IMR-90 (cell line): Measurements from ENCODE around the gene HHATL. TPM values are rescaled to one million over a fixed set of nuclear protein-coding genes. Genes with fewer than 3 reads are reported as not detected.
A peak's percentile ranks its signal among the peaks of the same experiment; 100 is the strongest.

Experiments used
- ATAC-seq: fragments of 200-7000 bp; cut with Tn5 transposase; 2 replicates; pipeline ENCODE4 v1.9.1; 2020; ENCODE audit warnings: low read depth, mild to moderate bottlenecking, moderate library complexity
- BruUV-seq: library from RNA; stranded (reverse); fragments of 400-500 nt; replicated peaks from 2 replicates; lab custom pipeline; 2021; lab: Mats Ljungman, UMichigan
- CTCF ChIA-PET: fragments of 300-600 bp; formaldehyde crosslinking; extraction: SDS; loops from one replicate; lab custom pipeline; 2021; ENCODE audit warnings: antibody characterized with exemption; lab: Yijun Ruan, JAX
- POLR2A ChIA-PET: fragments of 300-600 bp; sonication (Branson Sonifier 250); formaldehyde crosslinking; loops from one replicate; lab custom pipeline; 2022; ENCODE audit warnings: antibody characterized with exemption; ENCODE audit not compliant: unreplicated experiment; lab: Charles Lee
- DNase-seq: peaks from one replicate; pipeline ENCODE4 v3.0.0; 2013
- H2AFZ ChIP-seq: replicated peaks from 2 replicates; pipeline ENCODE3; 2013; ENCODE audit warnings: low read length, mild to moderate bottlenecking; ENCODE audit not compliant: poor library complexity
- H2AK5ac ChIP-seq: 2 replicates; pipeline ENCODE4 v1.6.1; 2013; ENCODE audit warnings: low read depth, low read length, inconsistent platforms
- H2AK9ac ChIP-seq: replicated peaks from 2 replicates; pipeline ENCODE3; 2013; ENCODE audit warnings: mild to moderate bottlenecking, low read depth, low read length, moderate library complexity; ENCODE audit not compliant: poor library complexity
- H2BK120ac ChIP-seq: 2 replicates; pipeline ENCODE4 v1.6.1; 2013; ENCODE audit warnings: low read depth, low read length, inconsistent platforms
- H2BK15ac ChIP-seq: 3 replicates; pipeline ENCODE4 v1.6.1; 2013; ENCODE audit warnings: low read depth, low read length, inconsistent platforms
- H2BK20ac ChIP-seq: 2 replicates; pipeline ENCODE4 v1.6.1; 2013; ENCODE audit warnings: low read depth, mild to moderate bottlenecking, inconsistent platforms, low read length, moderate library complexity
- H2BK5ac ChIP-seq: 2 replicates; pipeline ENCODE4 v1.6.1; 2013; ENCODE audit warnings: mild to moderate bottlenecking, low read depth, low read length, inconsistent platforms; ENCODE audit not compliant: poor library complexity, severe bottlenecking
- H3K14ac ChIP-seq: replicated peaks from 2 replicates; pipeline ENCODE4 v1.6.1; 2013; ENCODE audit warnings: low read depth, low read length, inconsistent platforms
- H3K18ac ChIP-seq: 2 replicates; pipeline ENCODE4 v1.6.1; 2013; ENCODE audit warnings: low read depth, low read length, control low read depth
- H3K23ac ChIP-seq: 2 replicates; pipeline ENCODE4 v1.6.1; 2013; ENCODE audit warnings: low read depth, low read length, inconsistent platforms
- H3K27ac ChIP-seq: 2 replicates; pipeline ENCODE4 v1.5.1; 2013; ENCODE audit warnings: mild to moderate bottlenecking, control low read depth, low read length; ENCODE audit not compliant: insufficient read depth
- H3K27me3 ChIP-seq: 2 replicates; pipeline ENCODE4 v1.6.1; 2013; ENCODE audit warnings: low read length; ENCODE audit not compliant: control insufficient read depth, insufficient read depth
- H3K36me3 ChIP-seq: 2 replicates; pipeline ENCODE4 v1.6.1; 2013; ENCODE audit warnings: low read length, mixed read lengths; ENCODE audit not compliant: control insufficient read depth, insufficient read depth
- H3K4ac ChIP-seq: 2 replicates; pipeline ENCODE4 v1.6.1; 2013; ENCODE audit warnings: low read depth, low read length, inconsistent platforms
- H3K4me1 ChIP-seq: 2 replicates; pipeline ENCODE4 v1.6.1; 2013; ENCODE audit warnings: low read length, mixed read lengths; ENCODE audit not compliant: control insufficient read depth, insufficient read depth
- H3K4me2 ChIP-seq: 2 replicates; pipeline ENCODE4 v1.6.1; 2013; ENCODE audit warnings: low read depth, mild to moderate bottlenecking, control low read depth, low read length, moderate library complexity
- H3K4me3 ChIP-seq: 2 replicates; pipeline ENCODE4 v1.5.1; 2013; ENCODE audit warnings: low read depth, mild to moderate bottlenecking, control low read depth, low read length, moderate library complexity; ENCODE audit not compliant: insufficient read depth
- H3K56ac ChIP-seq: 2 replicates; pipeline ENCODE4 v1.6.1; 2013; ENCODE audit warnings: low read length, inconsistent platforms; ENCODE audit not compliant: insufficient read depth; ENCODE audit errors: extremely low read depth
- H3K79me1 ChIP-seq, 2 experiments: 2 replicates each; pipeline ENCODE4 v1.6.1; 2013; ENCODE audit warnings: low read length in 2 of 2, inconsistent platforms in 1 of 2, low read depth in 1 of 2
- H3K9ac ChIP-seq: 2 replicates; pipeline ENCODE4 v1.6.1; 2013; ENCODE audit warnings: low read depth, low read length, control low read depth
- H3K9me1 ChIP-seq: 2 replicates; pipeline ENCODE4 v1.6.1; 2013; ENCODE audit warnings: low read length, inconsistent platforms; ENCODE audit not compliant: insufficient read depth
- H3K9me3 ChIP-seq: 2 replicates; pipeline ENCODE4 v1.6.1; 2013; ENCODE audit warnings: low read length; ENCODE audit not compliant: control insufficient read depth, insufficient read depth
- H4K20me1 ChIP-seq: 2 replicates; pipeline ENCODE4 v1.6.1; 2013; ENCODE audit warnings: low read length, inconsistent platforms; ENCODE audit not compliant: insufficient read depth
- H4K5ac ChIP-seq: 2 replicates; pipeline ENCODE4 v1.6.1; 2013; ENCODE audit warnings: mild to moderate bottlenecking, low read depth, low read length, control low read depth
- H4K8ac ChIP-seq, 2 experiments: 2 replicates each; pipeline ENCODE4 v1.6.1; 2013; ENCODE audit warnings: low read depth in 2 of 2, low read length in 2 of 2, control low read depth in 1 of 2, inconsistent platforms in 1 of 2
- H4K91ac ChIP-seq: 2 replicates; pipeline ENCODE4 v1.6.1; 2013; ENCODE audit warnings: low read depth, low read length, inconsistent platforms; ENCODE audit not compliant: insufficient read depth
- BHLHE40 ChIP-seq: fragments of 150-350 bp; IDR thresholded peaks from 2 replicates; pipeline ENCODE4 v1.6.1; 2016; ENCODE audit warnings: mild to moderate bottlenecking, low read depth, low read length
- CTCF ChIP-seq: conservative IDR thresholded peaks from 2 replicates; pipeline ENCODE4 v1.5.1; 2012; ENCODE audit warnings: mild to moderate bottlenecking, low read depth, low read length, improper control_type of control experiment
- ELK1 ChIP-seq: fragments of 150-350 bp; IDR thresholded peaks from 2 replicates; pipeline ENCODE4 v1.6.1; 2016; ENCODE audit warnings: low read depth, mild to moderate bottlenecking, low read length, moderate library complexity, borderline replicate concordance
- FOS ChIP-seq: fragments of 150-350 bp; IDR thresholded peaks from 2 replicates; pipeline ENCODE4 v1.6.1; 2016; ENCODE audit warnings: low read depth, low read length
- NFE2L2 ChIP-seq: fragments of 150-350 bp; IDR thresholded peaks from 2 replicates; pipeline ENCODE4 v1.6.1; 2016; ENCODE audit warnings: low read depth, mild to moderate bottlenecking, low read length
- POLR2A ChIP-seq: IDR thresholded peaks from 2 replicates; pipeline ENCODE4 v1.6.1; 2012; ENCODE audit warnings: mild to moderate bottlenecking, low read depth, low read length
- RAD21 ChIP-seq: IDR thresholded peaks from 2 replicates; pipeline ENCODE4 v1.6.1; 2012; ENCODE audit warnings: low read length, improper control_type of control experiment
- RFX5 ChIP-seq: IDR thresholded peaks from 2 replicates; pipeline ENCODE4 v1.8.0; 2012; ENCODE audit warnings: low read depth, mild to moderate bottlenecking, low read length, moderate library complexity
- SMC3 ChIP-seq: fragments of 150-350 bp; IDR thresholded peaks from 2 replicates; pipeline ENCODE4 v1.6.1; 2016; ENCODE audit warnings: low read depth, mild to moderate bottlenecking, antibody characterized with exemption, low read length, moderate library complexity
- WGBS, 2 experiments: methylation state at CpG; one replicate each; pipeline versions ENCODE4 v1.1.5 to v1.1.7; 2013; ENCODE audit warnings: missing lambda C conversion rate in 2 of 2; ENCODE audit not compliant: insufficient read length in 1 of 2; ENCODE audit errors: extremely low coverage in 2 of 2; 5-methylcytosine and 5-hydroxymethylcytosine counted together
- dilution Hi-C: fragments of 300-500 bp; cut with HindIII; formaldehyde crosslinking; loops from one replicate; pipeline ENCODE4 v1.14.3; 2018; ENCODE audit warnings: low sequenced_read_pairs; ENCODE audit not compliant: unreplicated experiment
- in situ Hi-C: fragments of 300-500 bp; cut with MboI; formaldehyde crosslinking; loops from 3 replicates; pipeline ENCODE4 v1.14.3; 2019; ENCODE audit warnings: low sequenced_read_pairs, inconsistent platforms, mixed read lengths
- intact Hi-C: fragments of 100-400 bp; cut with micrococcal nuclease; formaldehyde crosslinking; loops from 2 replicates; pipeline ENCODE4 v1.10.0; 2022
- polyA plus RNA-seq, 3 experiments: library from polyadenylated mRNA; depleted of rRNA; stranded (reverse); fragments of >200 nt; gene quantifications; 2 replicates each; pipeline ENCODE4 v1.2.3, GENCODE V29; 2012; ENCODE audit warnings: low replicate concordance in 1 of 3
- total RNA-seq: library from RNA; depleted of rRNA; stranded (reverse); fragments of >200 nt; gene quantifications from 2 replicates; pipeline ENCODE4 v1.2.3, GENCODE V29; 2012

Gene HHATL
- total and polyA plus RNA-seq, 2 of the 4 experiments (the other 2 are of a cell fraction): not detected

- Histone ChIP-seq H3K27ac (no peak overlapping the region), H3K36me3 (no peaks in the 10 kb centered on the region), H4K91ac (no peak overlapping the region), H3K4me3 (no peak overlapping the region), H3K4me2 (no peak overlapping the region), H3K14ac (no peak overlapping the region), H2BK120ac (no peak overlapping the region), H3K79me1 (no peaks in the 10 kb centered on the region), H3K4ac (no peak overlapping the region), H2AK5ac (no peak overlapping the region), H3K27me3 (peaks cover 53% of the 10 kb centered on the region), H3K4me1 (no peaks in the 10 kb centered on the region), H4K5ac (no peak overlapping the region), H2BK20ac (no peak overlapping the region), H3K18ac (no peak overlapping the region), H4K20me1 (no peaks in the 10 kb centered on the region), H3K23ac (no peak overlapping the region), H4K8ac (no peak overlapping the region), H3K9me3 (no peaks in the 10 kb centered on the region), H3K9me1 (no peaks in the 10 kb centered on the region), H3K9ac (no peak overlapping the region), H3K56ac (no peak overlapping the region), H2AFZ (peak overlapping the region; percentile 23), H2AK9ac (no peak overlapping the region), H2BK5ac (no peak overlapping the region), H2BK15ac (no peak overlapping the region)
- CTCF ChIA-PET: no interaction called here
- TF ChIP-seq CTCF (no peak), POLR2A (no peak), FOS (no peak), RAD21 (no peak), SMC3 (no peak), RFX5 (no peak), ELK1 (no peak), NFE2L2 (no peak), BHLHE40 (no peak)
- in situ Hi-C loops (no loop called here), intact Hi-C loops (no loop called here), dilution Hi-C loops (no loop called here)
- DNase-seq (no peak), ATAC-seq (no peak)
- POLR2A ChIA-PET: no interaction called here
- WGBS, 2 experiments: no CpG with 5 or more reads among the region's 5 CpGs
- no TSS peak for BruUV-seq
These were observed 10.2 kb upstream of the HHATL start for GRCh38 chr3:42712688-42713372.
